COR-L47 (cell line): Measurements from ENCODE around the gene ZNF615.
"Not testable (repeated sequence)": the region's sequence is repeated elsewhere in the genome, so short reads cannot be mapped to it uniquely, and the experiment has no call there.

Experiments
- DNase-seq: peaks from one replicate; lab custom pipeline; 2025; lab: John Stamatoyannopoulos, UW

Gene ZNF615

DNA sequence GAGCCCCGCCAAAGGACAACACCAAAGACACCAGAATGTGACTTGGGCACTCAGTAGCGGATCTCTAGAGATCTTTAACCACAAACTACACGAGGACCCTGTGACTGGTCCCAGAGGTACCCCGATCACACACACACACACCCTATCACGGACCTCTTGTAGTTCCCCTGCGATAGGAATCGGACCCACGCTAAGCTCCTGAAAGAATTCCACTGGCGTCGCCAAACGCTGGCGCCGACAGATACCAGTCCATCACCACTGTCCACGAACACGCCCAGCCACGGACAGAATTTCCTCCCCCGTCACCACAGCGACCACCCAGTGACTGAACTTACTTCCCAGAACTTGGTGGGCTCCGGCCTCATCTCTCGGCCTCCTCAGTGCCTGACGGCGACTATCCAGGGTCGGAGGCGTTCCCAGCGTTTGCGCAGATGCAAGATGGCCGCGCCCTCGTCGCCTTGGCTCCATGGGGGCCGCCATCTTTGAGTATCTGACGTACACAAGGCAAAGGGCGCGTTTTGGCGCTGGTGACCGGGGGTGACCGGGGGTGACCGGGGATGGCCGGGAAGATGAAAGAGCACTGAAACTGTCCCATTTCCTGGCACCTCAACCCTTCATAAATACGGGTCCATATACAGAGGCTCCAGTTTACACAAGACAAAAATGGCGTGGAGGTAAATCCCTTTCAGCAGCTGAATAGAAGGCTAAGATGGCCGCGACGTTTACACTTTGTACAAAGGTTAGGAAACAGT lies at the start of gene ZNF615:
Gene ZNF615 (minus strand): TSS at position 406 of the 752 bp plus-strand sequence. CDS start 4,500 bp downstream, outside the sequence.
- peak; percentile 79 for DNase-seq

DNA sequence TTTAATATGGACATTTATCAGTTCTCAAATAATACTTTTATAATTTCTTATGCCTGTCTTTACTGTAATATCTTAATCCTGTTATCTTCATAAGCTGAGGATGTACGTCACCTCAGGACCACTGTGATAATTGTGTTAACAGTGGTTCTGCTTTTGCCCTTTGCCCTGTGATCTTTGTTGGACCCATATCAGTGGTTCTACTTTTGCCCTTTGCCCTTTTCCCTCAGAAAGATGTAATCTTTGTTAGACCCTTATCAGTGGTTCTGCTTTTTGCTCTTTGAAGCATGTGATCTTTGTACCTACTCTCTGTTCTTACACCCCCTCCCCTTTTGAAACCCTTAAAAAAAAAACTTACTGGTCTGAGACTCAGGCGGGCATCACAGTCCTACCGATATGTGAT lies 48.5 kb upstream of the ZNF615 start:
- DNase-seq: not testable (repeated sequence)

- not testable (repeated sequence) for DNase-seq
Measured at GRCh38 chr19:52051736-52052135, 43.7 kb upstream of the ZNF615 start.

- peak; percentile 85 for DNase-seq
Measured at GRCh38 chr19:52048555-52049501, 40.8 kb upstream of the ZNF615 start, which contains the start of gene ZNF432. Gene ZNF432, minus strand, starts transcription at chr19:52048838. Its CDS starts 1,970 bp downstream, at chr19:52046868.

DNA sequence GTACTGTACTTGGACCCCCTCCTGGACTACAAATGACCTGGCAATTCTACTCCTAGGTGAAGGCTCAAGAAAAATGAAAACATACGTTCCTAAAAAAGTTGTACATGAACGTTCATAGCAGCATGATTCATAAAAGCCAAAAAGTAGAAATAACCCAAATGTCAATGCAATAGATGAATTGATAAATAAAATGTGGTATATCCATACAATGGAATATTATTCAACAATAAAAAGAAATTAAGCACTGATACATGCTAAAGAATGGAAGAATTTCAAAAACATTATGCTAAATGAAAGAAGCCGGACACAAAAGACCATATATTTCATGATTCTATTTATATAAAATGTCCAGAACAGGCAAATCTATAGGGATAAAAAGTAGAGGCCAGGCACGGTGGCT lies 31.2 kb upstream of the ZNF615 start:
- no peak for DNase-seq

DNA sequence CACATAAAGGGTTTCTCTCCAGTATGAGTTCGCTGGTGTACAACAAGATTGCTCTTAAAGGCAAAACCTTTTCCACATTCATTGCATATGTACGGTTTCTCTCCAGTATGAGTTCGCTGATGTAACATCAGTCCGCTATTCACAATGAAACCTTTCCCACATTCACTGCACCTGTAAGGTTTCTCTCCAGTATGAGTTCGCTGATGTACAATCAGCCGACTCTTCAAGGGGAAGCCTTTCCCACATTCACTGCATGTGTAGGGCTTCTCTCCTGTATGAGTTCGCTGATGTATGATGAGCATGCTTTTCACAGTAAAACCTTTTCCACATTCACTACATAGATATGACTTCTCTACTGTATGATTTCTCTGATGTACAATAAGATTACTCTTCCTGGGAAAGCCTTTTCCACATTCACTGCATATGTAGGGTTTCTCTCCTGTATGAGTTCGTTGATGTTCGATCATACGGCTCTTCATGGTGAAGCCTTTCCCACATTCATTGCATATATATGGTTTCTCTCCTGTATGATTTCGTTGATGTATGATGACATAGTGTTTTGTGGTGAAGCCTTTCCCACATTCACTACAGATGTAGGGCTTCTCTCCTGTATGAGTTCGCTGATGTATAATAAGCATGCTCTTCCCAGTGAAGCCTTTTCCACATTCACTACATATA lies 26.2 kb upstream of the ZNF615 start:
- DNase-seq: no peak

DNA sequence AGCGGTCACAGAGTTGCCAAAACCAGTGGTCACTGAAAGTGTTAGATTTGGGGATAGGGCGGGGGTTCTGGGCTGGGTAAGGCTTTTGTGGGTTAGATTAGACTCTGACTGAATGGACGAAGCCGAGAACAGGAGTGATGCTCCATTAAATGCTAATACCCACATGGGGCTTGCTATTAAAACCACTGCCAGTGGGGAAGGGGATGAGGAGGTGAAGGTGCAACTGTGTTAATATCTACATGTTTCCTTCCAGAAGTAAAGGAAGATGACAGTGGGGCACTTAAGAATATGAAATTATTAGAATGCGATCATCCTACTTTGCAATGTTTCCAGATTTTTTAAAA lies 20.7 kb upstream of the ZNF615 start:
- DNase-seq: peak; percentile 17

GRCh38 chr19:52028027-52028779 lies 20.2 kb upstream of the ZNF615 start, which contains the start of gene ZNF614:
Gene ZNF614, minus strand, starts transcription at chr19:52028379. Its CDS starts 2,634 bp downstream, at chr19:52025745.
- DNase-seq: peak; percentile 90

GRCh38 chr19:52026255-52026990 lies 18.4 kb upstream of the ZNF615 start:
- not testable (repeated sequence) for DNase-seq

- not testable (repeated sequence) for DNase-seq
Measured at GRCh38 chr19:52024478-52024877, 16.5 kb upstream of the ZNF615 start.

- no peak for DNase-seq
Measured at GRCh38 chr19:52022193-52022592, 14.2 kb upstream of the ZNF615 start.

- DNase-seq: no peak
Measured at GRCh38 chr19:52020506-52020905, 12.5 kb upstream of the ZNF615 start.

- no peak for DNase-seq
Measured at GRCh38 chr19:52010674-52011073, 2.7 kb upstream of the ZNF615 start.

- no peak for DNase-seq
Measured at GRCh38 chr19:52007451-52007805, 583 bp downstream of the ZNF615 start.

- no peak for DNase-seq
Measured at GRCh38 chr19:51994048-51994644, 13.9 kb downstream of the ZNF615 start.

- DNase-seq: no peak
Measured at GRCh38 chr19:51993422-51993821, 14.6 kb downstream of the ZNF615 start.

GRCh38 chr19:51986309-51987291 lies 21.4 kb downstream of the ZNF615 start, which contains the start of gene ZNF350:
Gene ZNF350, minus strand, starts transcription at chr19:51986840. Its CDS starts 12,480 bp downstream, at chr19:51974360.
- DNase-seq: peak; percentile 90

- no peak for DNase-seq
Measured at GRCh38 chr19:51983361-51983760, 24.6 kb downstream of the ZNF615 start.

- DNase-seq: not testable (repeated sequence)
Measured at GRCh38 chr19:51980926-51981325, 27.1 kb downstream of the ZNF615 start.
